Measurements from ENCODE around the gene OR2Y1. TPM values are rescaled to one million over a fixed set of nuclear protein-coding genes. Genes with fewer than 3 reads are reported as not detected.

The OR2Y1 gene
- total and polyA plus RNA-seq, 2 experiments from 2014 or later, result not detected

DNA sequence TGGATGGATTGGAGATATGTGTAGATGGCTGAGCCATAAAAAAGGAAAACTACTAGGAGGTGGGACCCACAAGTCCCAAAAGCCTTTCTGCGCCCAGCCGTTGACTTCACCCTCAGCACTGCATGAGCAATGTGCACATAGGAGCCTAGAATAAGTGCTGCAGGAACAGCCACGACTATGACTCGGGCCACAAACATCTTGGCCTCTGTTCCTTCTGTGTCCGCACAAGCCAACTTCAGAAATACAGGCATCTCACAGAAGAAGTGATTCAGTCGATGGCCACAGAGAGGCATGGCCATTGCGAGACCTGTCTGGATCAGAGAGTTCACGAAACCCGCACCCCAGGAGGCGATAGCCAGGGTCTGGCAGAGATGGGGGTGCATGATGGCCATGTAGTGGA, 587 bp downstream of the OR2Y1 start:
- H3K9me2 ChIP-seq (ENCODE audit: insufficient read depth), result 0 out of 2 replicates have a peak, but pooled peaks cover 3% of the 10 kb centered on the region
- no peaks in the 10 kb centered on the region for H3K27me3 ChIP-seq (ENCODE audit: insufficient read depth)
- no peaks in the 10 kb centered on the region for H3K36me3 Mint-ChIP-seq (ENCODE audit: low read depth)
- no peak overlapping the region for H3K4me3 ChIP-seq
- H3K36me3 ChIP-seq (ENCODE audit: insufficient read depth), result no peaks in the 10 kb centered on the region
- DNase-seq (ENCODE audit: low spot score) (no peak), ATAC-seq (no peak)
- no peaks in the 10 kb centered on the region for H3K4me1 Mint-ChIP-seq
- no peak overlapping the region for H3K4me2 ChIP-seq
- H3K4me1 ChIP-seq (ENCODE audit: insufficient read depth), result no peaks in the 10 kb centered on the region
- H3K79me2 ChIP-seq (replicated peaks; ENCODE audit: insufficient read depth), result no peaks in the 10 kb centered on the region
- peaks cover 1% of the 10 kb centered on the region for H3K27me3 Mint-ChIP-seq (ENCODE audit: insufficient read depth, low read depth, poor library complexity)
- H2AFZ ChIP-seq, result no peak overlapping the region
- no peak overlapping the region for H3K27ac Mint-ChIP-seq
- no peaks in the 10 kb centered on the region for H3F3A ChIP-seq (replicated peaks; ENCODE audit: low read depth)
- H3K27ac ChIP-seq (ENCODE audit: low read depth), result no peak overlapping the region
- no peak overlapping the region for H3K4me3 Mint-ChIP-seq
- no peaks in the 10 kb centered on the region for H3K9me3 Mint-ChIP-seq
- TF ChIP-seq, protein P1, sequence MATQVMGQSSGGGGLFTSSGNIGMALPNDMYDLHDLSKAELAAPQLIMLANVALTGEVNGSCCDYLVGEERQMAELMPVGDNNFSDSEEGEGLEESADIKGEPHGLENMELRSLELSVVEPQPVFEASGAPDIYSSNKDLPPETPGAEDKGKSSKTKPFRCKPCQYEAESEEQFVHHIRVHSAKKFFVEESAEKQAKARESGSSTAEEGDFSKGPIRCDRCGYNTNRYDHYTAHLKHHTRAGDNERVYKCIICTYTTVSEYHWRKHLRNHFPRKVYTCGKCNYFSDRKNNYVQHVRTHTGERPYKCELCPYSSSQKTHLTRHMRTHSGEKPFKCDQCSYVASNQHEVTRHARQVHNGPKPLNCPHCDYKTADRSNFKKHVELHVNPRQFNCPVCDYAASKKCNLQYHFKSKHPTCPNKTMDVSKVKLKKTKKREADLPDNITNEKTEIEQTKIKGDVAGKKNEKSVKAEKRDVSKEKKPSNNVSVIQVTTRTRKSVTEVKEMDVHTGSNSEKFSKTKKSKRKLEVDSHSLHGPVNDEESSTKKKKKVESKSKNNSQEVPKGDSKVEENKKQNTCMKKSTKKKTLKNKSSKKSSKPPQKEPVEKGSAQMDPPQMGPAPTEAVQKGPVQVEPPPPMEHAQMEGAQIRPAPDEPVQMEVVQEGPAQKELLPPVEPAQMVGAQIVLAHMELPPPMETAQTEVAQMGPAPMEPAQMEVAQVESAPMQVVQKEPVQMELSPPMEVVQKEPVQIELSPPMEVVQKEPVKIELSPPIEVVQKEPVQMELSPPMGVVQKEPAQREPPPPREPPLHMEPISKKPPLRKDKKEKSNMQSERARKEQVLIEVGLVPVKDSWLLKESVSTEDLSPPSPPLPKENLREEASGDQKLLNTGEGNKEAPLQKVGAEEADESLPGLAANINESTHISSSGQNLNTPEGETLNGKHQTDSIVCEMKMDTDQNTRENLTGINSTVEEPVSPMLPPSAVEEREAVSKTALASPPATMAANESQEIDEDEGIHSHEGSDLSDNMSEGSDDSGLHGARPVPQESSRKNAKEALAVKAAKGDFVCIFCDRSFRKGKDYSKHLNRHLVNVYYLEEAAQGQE (IDR thresholded peaks at IDR 0.05; ENCODE audit: unreplicated experiment), result no peak
- TF ChIP-seq STAT1 (IDR thresholded peaks at IDR 0.05; ENCODE audit: unreplicated experiment), result no peak
- no peak for TF ChIP-seq POLR2AphosphoS5 (IDR thresholded peaks at IDR 0.05; ENCODE audit: low read depth)
- TF ChIP-seq EZH2 (IDR thresholded peaks at IDR 0.05; ENCODE audit: low read depth, unreplicated experiment), result no peak
- no peak for TF ChIP-seq NANOG (IDR thresholded peaks at IDR 0.05; ENCODE audit: borderline replicate concordance)
- H4K20me1 ChIP-seq (replicated peaks; ENCODE audit: insufficient read depth), result no peaks in the 10 kb centered on the region

- DNase-seq (ENCODE audit: low spot score), result no peak
- H4K20me1 ChIP-seq (replicated peaks; ENCODE audit: insufficient read depth), result no peaks in the 10 kb centered on the region
- H3K27ac Mint-ChIP-seq, result no peak overlapping the region
- no peak overlapping the region for H3K4me3 Mint-ChIP-seq
- ATAC-seq, result no peak
- no peaks in the 10 kb centered on the region for H3K4me1 ChIP-seq (ENCODE audit: insufficient read depth)
- H2AFZ ChIP-seq, result no peak overlapping the region
- H3K36me3 ChIP-seq (ENCODE audit: insufficient read depth), result no peaks in the 10 kb centered on the region
- H3K9me3 Mint-ChIP-seq, result no peaks in the 10 kb centered on the region
- H3K27me3 ChIP-seq (ENCODE audit: insufficient read depth), result no peaks in the 10 kb centered on the region
- H3K27me3 Mint-ChIP-seq (ENCODE audit: insufficient read depth, low read depth, poor library complexity), result peaks cover 1% of the 10 kb centered on the region
- H3K36me3 Mint-ChIP-seq (ENCODE audit: low read depth), result no peaks in the 10 kb centered on the region
- no peak overlapping the region for H3K4me3 ChIP-seq
- H3K4me1 Mint-ChIP-seq, result no peaks in the 10 kb centered on the region
- H3F3A ChIP-seq (replicated peaks; ENCODE audit: low read depth), result no peaks in the 10 kb centered on the region
- no peaks in the 10 kb centered on the region for H3K79me2 ChIP-seq (replicated peaks; ENCODE audit: insufficient read depth)
- no peak overlapping the region for H3K4me2 ChIP-seq
- H3K27ac ChIP-seq (ENCODE audit: low read depth), result no peak overlapping the region
- no peak for TF ChIP-seq STAT1 (IDR thresholded peaks at IDR 0.05; ENCODE audit: unreplicated experiment)
- TF ChIP-seq POLR2AphosphoS5 (IDR thresholded peaks at IDR 0.05; ENCODE audit: low read depth), result no peak
- TF ChIP-seq, protein P2, sequence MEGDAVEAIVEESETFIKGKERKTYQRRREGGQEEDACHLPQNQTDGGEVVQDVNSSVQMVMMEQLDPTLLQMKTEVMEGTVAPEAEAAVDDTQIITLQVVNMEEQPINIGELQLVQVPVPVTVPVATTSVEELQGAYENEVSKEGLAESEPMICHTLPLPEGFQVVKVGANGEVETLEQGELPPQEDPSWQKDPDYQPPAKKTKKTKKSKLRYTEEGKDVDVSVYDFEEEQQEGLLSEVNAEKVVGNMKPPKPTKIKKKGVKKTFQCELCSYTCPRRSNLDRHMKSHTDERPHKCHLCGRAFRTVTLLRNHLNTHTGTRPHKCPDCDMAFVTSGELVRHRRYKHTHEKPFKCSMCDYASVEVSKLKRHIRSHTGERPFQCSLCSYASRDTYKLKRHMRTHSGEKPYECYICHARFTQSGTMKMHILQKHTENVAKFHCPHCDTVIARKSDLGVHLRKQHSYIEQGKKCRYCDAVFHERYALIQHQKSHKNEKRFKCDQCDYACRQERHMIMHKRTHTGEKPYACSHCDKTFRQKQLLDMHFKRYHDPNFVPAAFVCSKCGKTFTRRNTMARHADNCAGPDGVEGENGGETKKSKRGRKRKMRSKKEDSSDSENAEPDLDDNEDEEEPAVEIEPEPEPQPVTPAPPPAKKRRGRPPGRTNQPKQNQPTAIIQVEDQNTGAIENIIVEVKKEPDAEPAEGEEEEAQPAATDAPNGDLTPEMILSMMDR (conservative IDR thresholded peaks at IDR 0.05; ENCODE audit: low read depth in 2 of 2), result no peak
- H3K9me2 ChIP-seq (ENCODE audit: insufficient read depth), result 0 out of 2 replicates have a peak, but pooled peaks cover 3% of the 10 kb centered on the region
Measured at GRCh38 chr5:180736536-180736935, 3.3 kb downstream of the OR2Y1 start.
